T-helper 1 cell treated with Interleukin-12 subunit alpha and Interleukin-12 subunit beta and Interleukin-4 antibody, amounts not matched to agents 30 ng/mL and 1 ng/mL, for 36 hours (primary cell): ENCODE data around the gene PIP. TPM values are rescaled to one million over a fixed set of nuclear protein-coding genes. Genes with fewer than 3 reads are reported as not detected.
"Not testable (repeated sequence)": the region's sequence is repeated elsewhere in the genome, so short reads cannot be mapped to it uniquely, and the experiment has no call there.

Experiments
- intact Hi-C: fragments of 100-400 bp; cut with micrococcal nuclease; formaldehyde crosslinking; loops from one replicate; pipeline ENCODE4 v1.15.1; 2024
- total RNA-seq: library from RNA; stranded (reverse); gene quantifications from 2 replicates; pipeline ENCODE4 v1.2.3, GENCODE V29; 2022

PIP gene
- not detected in 2 replicates for total RNA-seq

GRCh38 chr7:143131781-143132180 is at the start of gene PIP:
PIP (plus strand) TSS chr7:143132077; CDS start chr7:143132117, 40 bp downstream.
- intact Hi-C loops, result no loop called here

- intact Hi-C loops, result no loop called here
Observed at GRCh38 chr7:143085109-143085508, 46.8 kb upstream of the PIP start.

- intact Hi-C loops, result not testable (repeated sequence)
Observed at GRCh38 chr7:143085610-143086009, 46.3 kb upstream of the PIP start.

- intact Hi-C loops, result not testable (repeated sequence)
Observed at GRCh38 chr7:143088549-143089231, 43.2 kb upstream of the PIP start.

GRCh38 chr7:143096146-143096545 is 35.7 kb upstream of the PIP start:
- intact Hi-C loops, result no loop called here

- intact Hi-C loops, result not testable (repeated sequence)
Observed at GRCh38 chr7:143099579-143099978, 32.3 kb upstream of the PIP start.

- intact Hi-C loops, result no loop called here
Observed at GRCh38 chr7:143104759-143105158, 27.1 kb upstream of the PIP start.

- intact Hi-C loops, result not testable (repeated sequence)
Observed at GRCh38 chr7:143108019-143108418, 23.9 kb upstream of the PIP start.

- intact Hi-C loops, result no loop called here
Observed at GRCh38 chr7:143117395-143117794, 14.5 kb upstream of the PIP start.

- intact Hi-C loops, result no loop called here
Observed at GRCh38 chr7:143120691-143121405, 11.0 kb upstream of the PIP start.

- intact Hi-C loops, result not testable (repeated sequence)
Observed at GRCh38 chr7:143123326-143123725, 8.6 kb upstream of the PIP start.

- intact Hi-C loops, result no loop called here
Observed at GRCh38 chr7:143126146-143126545, 5.7 kb upstream of the PIP start.

GRCh38 chr7:143129051-143129450 is 2.8 kb upstream of the PIP start:
- intact Hi-C loops, result no loop called here

- intact Hi-C loops, result no loop called here
Observed at GRCh38 chr7:143129477-143129876, 2.4 kb upstream of the PIP start.

- intact Hi-C loops, result no loop called here
Observed at GRCh38 chr7:143130541-143130940, 1.3 kb upstream of the PIP start.

GRCh38 chr7:143147070-143147469 is 15.2 kb downstream of the PIP start:
- intact Hi-C loops, result no loop called here

- intact Hi-C loops, result no loop called here
Observed at GRCh38 chr7:143148050-143148449, 16.2 kb downstream of the PIP start.

- intact Hi-C loops, result no loop called here
Observed at GRCh38 chr7:143148651-143149050, 16.8 kb downstream of the PIP start.

- intact Hi-C loops, result not testable (repeated sequence)
Observed at GRCh38 chr7:143150696-143151095, 18.8 kb downstream of the PIP start.

GRCh38 chr7:143158617-143159016 is 26.7 kb downstream of the PIP start:
- intact Hi-C loops, result not testable (repeated sequence)

- intact Hi-C loops, result no loop called here
Observed at GRCh38 chr7:143171697-143172096, 39.8 kb downstream of the PIP start.

GRCh38 chr7:143172354-143172753 is 40.5 kb downstream of the PIP start:
- intact Hi-C loops, result no loop called here

GRCh38 chr7:143176128-143176527 is 44.3 kb downstream of the PIP start:
- intact Hi-C loops, result no loop called here
